H1 (cell line): ENCODE results near the gene ADCY9. TPM values are rescaled to one million over a fixed set of nuclear protein-coding genes. Genes with fewer than 3 reads are reported as not detected.

Experiments
- CTCF ChIA-PET: fragments of 300-600 bp; sonication (Branson Sonifier 250); formaldehyde crosslinking; loops from one replicate; lab custom pipeline; 2021; ENCODE audit not compliant: partially characterized antibody; lab: Charles Lee
- POLR2A ChIA-PET: fragments of 300-600 bp; sonication (Branson Sonifier 250); formaldehyde crosslinking; loops from one replicate; lab custom pipeline; 2021; ENCODE audit warnings: inconsistent platforms; ENCODE audit not compliant: partially characterized antibody; lab: Charles Lee
- DNase-seq, 2 experiments: peaks; one replicate each; pipeline versions ENCODE4 v3.0.0 to v3.0.0-alpha.2; 2010 to 2022; ENCODE audit warnings: low spot score in 2 of 2, low read depth in 1 of 2, mixed read lengths in 1 of 2
- FAIRE-seq: peaks from 2 replicates; lab custom pipeline; 2011; peaks lifted over from hg19 to GRCh38; lab: Jason Lieb, UNC
- H2AFZ ChIP-seq: 2 replicates; pipeline ENCODE4 v1.8.1; 2012; ENCODE audit warnings: low read length, inconsistent platforms
- H2AK5ac ChIP-seq: 2 replicates; pipeline ENCODE4 v1.6.1; 2013; ENCODE audit warnings: low read depth, low read length
- H2BK120ac ChIP-seq: replicated peaks from 2 replicates; pipeline ENCODE3; 2013; ENCODE audit warnings: low read depth, low read length, inconsistent platforms
- H2BK12ac ChIP-seq: 2 replicates; pipeline ENCODE4 v1.6.1; 2013; ENCODE audit warnings: low read depth, low read length
- H2BK15ac ChIP-seq: 2 replicates; pipeline ENCODE4 v1.6.1; 2013; ENCODE audit warnings: low read length
- H2BK20ac ChIP-seq: 2 replicates; pipeline ENCODE4 v1.6.1; 2013; ENCODE audit warnings: low read length
- H2BK5ac ChIP-seq: 2 replicates; pipeline ENCODE4 v1.6.1; 2013; ENCODE audit warnings: low read depth, low read length
- H3K14ac ChIP-seq: 2 replicates; pipeline ENCODE4 v1.6.1; 2013; ENCODE audit warnings: inconsistent platforms; ENCODE audit not compliant: insufficient read length
- H3K18ac ChIP-seq: 2 replicates; pipeline ENCODE4 v1.6.1; 2013; ENCODE audit warnings: low read length; ENCODE audit errors: extremely low read depth
- H3K23ac ChIP-seq: 2 replicates; pipeline ENCODE4 v1.6.1; 2013; ENCODE audit warnings: inconsistent platforms; ENCODE audit not compliant: insufficient read length
- H3K23me2 ChIP-seq: 2 replicates; pipeline ENCODE4 v1.6.1; 2013; ENCODE audit warnings: low read depth, low read length
- H3K27ac ChIP-seq: 2 replicates; pipeline ENCODE4 v1.6.1; 2011; ENCODE audit warnings: low read depth, low read length, inconsistent platforms
- H3K27me3 ChIP-seq, 4 experiments: replicated peaks in 1 of 4; 1 replicate in 1 of 4; 2 replicates in 3 of 4; pipeline versions ENCODE4 v1.6.1 to v1.8.1; 2011 to 2013; ENCODE audit warnings: low read length in 3 of 4, mild to moderate bottlenecking in 3 of 4, inconsistent platforms in 2 of 4, mixed read lengths in 2 of 4, moderate library complexity in 1 of 4; ENCODE audit not compliant: control insufficient read depth in 3 of 4, insufficient read depth in 3 of 4; ENCODE audit errors: extremely low read depth in 1 of 4
- H3K36me3 ChIP-seq, 4 experiments: 2 replicates each; pipeline versions ENCODE4 v1.6.1 to v1.8.1; 2011 to 2013; ENCODE audit warnings: mild to moderate bottlenecking in 4 of 4, low read length in 3 of 4, moderate library complexity in 2 of 4, control low read depth in 1 of 4, inconsistent platforms in 1 of 4; ENCODE audit not compliant: insufficient read depth in 4 of 4, control insufficient read depth in 2 of 4
- H3K4ac ChIP-seq: replicated peaks from 2 replicates; pipeline ENCODE3; 2013; ENCODE audit warnings: low read length, low read depth, mixed read lengths, inconsistent platforms; ENCODE audit not compliant: insufficient read length
- H3K4me1 ChIP-seq, 4 experiments: replicated peaks in 1 of 4; 1 replicate in 1 of 4; 2 replicates in 3 of 4; pipeline versions ENCODE4 v1.6.1 to v1.8.1; 2011 to 2013; ENCODE audit warnings: low read length in 3 of 4, inconsistent platforms in 2 of 4, mixed read lengths in 1 of 4; ENCODE audit not compliant: insufficient read depth in 4 of 4, control insufficient read depth in 3 of 4
- H3K4me2 ChIP-seq, 2 experiments: 2 replicates each; pipeline versions ENCODE4 v1.6.1 to v1.8.1; 2011 to 2013; ENCODE audit warnings: low read depth in 2 of 2, low read length in 2 of 2, control low read depth in 1 of 2, inconsistent platforms in 1 of 2, mild to moderate bottlenecking in 1 of 2; ENCODE audit not compliant: insufficient read depth in 1 of 2
- H3K4me3 ChIP-seq, 4 experiments: fragments of 200-600, 300-600 bp in 1 of 4; sonication (generic), shearing (Covaris generic), sonication (Bioruptor Twin) in 1 of 4; 2 replicates each; pipeline versions ENCODE4 v1.5.1 to v1.8.1; 2011 to 2016; ENCODE audit warnings: low read length in 4 of 4, low read depth in 3 of 4, control low read depth in 2 of 4, inconsistent platforms in 2 of 4, mild to moderate bottlenecking in 2 of 4, mixed read lengths in 1 of 4, moderate library complexity in 1 of 4; ENCODE audit not compliant: insufficient read depth in 2 of 4; ENCODE audit errors: extremely low read depth in 1 of 4
- H3K56ac ChIP-seq: replicated peaks from 2 replicates; pipeline ENCODE3; 2013; ENCODE audit warnings: low read depth, mild to moderate bottlenecking, mixed read lengths, low read length, inconsistent platforms; ENCODE audit not compliant: insufficient read length
- H3K79me1 ChIP-seq: 2 replicates; pipeline ENCODE4 v1.6.1; 2013; ENCODE audit warnings: low read depth, low read length, control low read depth
- H3K79me2 ChIP-seq, 2 experiments: 2 replicates each; pipeline versions ENCODE4 v1.6.1 to v1.8.1; 2012 to 2013; ENCODE audit warnings: low read length in 2 of 2, mild to moderate bottlenecking in 2 of 2, inconsistent platforms in 1 of 2; ENCODE audit not compliant: insufficient read depth in 2 of 2, control insufficient read depth in 1 of 2
- H3K9ac ChIP-seq, 4 experiments: replicated peaks in 1 of 4; 1 replicate in 1 of 4; 2 replicates in 3 of 4; pipeline versions ENCODE4 v1.6.1 to v1.8.1; 2011 to 2013; ENCODE audit warnings: low read depth in 3 of 4, low read length in 3 of 4, control low read depth in 2 of 4, mild to moderate bottlenecking in 2 of 4, moderate library complexity in 2 of 4, inconsistent platforms in 1 of 4; ENCODE audit errors: extremely low read depth in 1 of 4
- H3K9me3 ChIP-seq, 2 experiments: 2 replicates each; pipeline versions ENCODE4 v1.6.1 to v1.8.1; 2012 to 2013; ENCODE audit warnings: mild to moderate bottlenecking in 2 of 2, moderate library complexity in 2 of 2, control low read depth in 1 of 2, inconsistent platforms in 1 of 2, low read depth in 1 of 2, low read length in 1 of 2, mixed read lengths in 1 of 2; ENCODE audit not compliant: insufficient read depth in 2 of 2
- H4K20me1 ChIP-seq, 2 experiments: replicated peaks in 1 of 2; 2 replicates each; pipeline versions ENCODE3 to v1.8.1; 2011 to 2013; ENCODE audit warnings: inconsistent platforms in 2 of 2, low read length in 2 of 2, mild to moderate bottlenecking in 1 of 2; ENCODE audit not compliant: insufficient read depth in 2 of 2, control insufficient read depth in 1 of 2
- H4K5ac ChIP-seq: 2 replicates; pipeline ENCODE4 v1.6.1; 2013; ENCODE audit warnings: low read length, low read depth, mixed read lengths, inconsistent platforms; ENCODE audit not compliant: insufficient read length
- H4K8ac ChIP-seq: 2 replicates; pipeline ENCODE4 v1.8.0; 2013; ENCODE audit warnings: mild to moderate bottlenecking, moderate library complexity, low read length, inconsistent platforms; ENCODE audit not compliant: insufficient read depth; ENCODE audit errors: extremely low read depth
- H4K91ac ChIP-seq: replicated peaks from 2 replicates; pipeline ENCODE3; 2013; ENCODE audit warnings: low read length, mixed read lengths, inconsistent platforms; ENCODE audit not compliant: insufficient read length
- ASH2L ChIP-seq: fragments of 200-600, 300-600 bp; sonication (generic); IDR thresholded peaks from one replicate; pipeline ENCODE4 v1.7.1; 2017; ENCODE audit warnings: low read length
- BACH1 ChIP-seq: IDR thresholded peaks from 2 replicates; pipeline ENCODE4 v1.6.1; 2012; ENCODE audit warnings: low read length, improper control_type of control experiment
- CEBPB ChIP-seq: IDR thresholded peaks from 2 replicates; pipeline ENCODE4 v1.6.1; 2012; ENCODE audit warnings: low read depth, low read length
- CREB1 ChIP-seq: IDR thresholded peaks from 2 replicates; pipeline ENCODE4 v1.6.1; 2012; ENCODE audit warnings: inconsistent platforms
- CTBP2 ChIP-seq: IDR thresholded peaks from 2 replicates; pipeline ENCODE4 v1.7.0; 2011; ENCODE audit warnings: borderline replicate concordance, mild to moderate bottlenecking, moderate library complexity, mixed read lengths, low read length; ENCODE audit not compliant: insufficient read depth, insufficient read length
- E2F6 ChIP-seq: IDR thresholded peaks from 2 replicates; pipeline ENCODE4 v1.6.1; 2012; ENCODE audit warnings: inconsistent platforms
- GTF2F1 ChIP-seq: IDR thresholded peaks from 2 replicates; pipeline ENCODE4 v1.6.1; 2012; ENCODE audit warnings: low read depth, low read length, improper control_type of control experiment, borderline replicate concordance
- HDAC6 ChIP-seq: IDR thresholded peaks from one replicate; pipeline ENCODE4 v1.7.1; 2012; ENCODE audit warnings: low read depth, mild to moderate bottlenecking, inconsistent platforms, low read length, moderate library complexity
- KDM4A ChIP-seq: IDR thresholded peaks from one replicate; pipeline ENCODE4 v1.7.1; 2012; ENCODE audit warnings: low read depth, mild to moderate bottlenecking, moderate library complexity, low read length, inconsistent platforms; ENCODE audit not compliant: severe bottlenecking
- POU5F1 ChIP-seq: IDR thresholded peaks from 2 replicates; pipeline ENCODE4 v1.6.1; 2011; ENCODE audit warnings: low read depth, mild to moderate bottlenecking, low read length, moderate library complexity
- RXRA ChIP-seq: IDR thresholded peaks from 2 replicates; pipeline ENCODE4 v1.6.1; 2011; ENCODE audit warnings: low read depth, mild to moderate bottlenecking, low read length, moderate library complexity; ENCODE audit not compliant: insufficient read depth
- SIRT6 ChIP-seq: IDR thresholded peaks from one replicate; pipeline ENCODE4 v1.7.1; 2012; ENCODE audit warnings: low read length, inconsistent platforms
- TEAD4 ChIP-seq: IDR thresholded peaks from 2 replicates; pipeline ENCODE4 v1.6.1; 2012; ENCODE audit warnings: low read depth, low read length, inconsistent platforms, mixed read lengths
- USF2 ChIP-seq: IDR thresholded peaks from 2 replicates; pipeline ENCODE4 v1.6.1; 2011; ENCODE audit warnings: low read length, improper control_type of control experiment
- WGBS, 2 experiments: shearing (Covaris generic) in 1 of 2; methylation state at CpG; one replicate each; pipeline versions ENCODE4 v1.1.6 to v1.1.7; 2013 to 2015; ENCODE audit warnings: low lambda C conversion rate in 2 of 2, mixed read lengths in 2 of 2, inconsistent platforms in 1 of 2, low coverage in 1 of 2, missing lambda C conversion rate in 1 of 2; ENCODE audit not compliant: insufficient replicate concordance in 2 of 2, insufficient coverage in 1 of 2, insufficient read length in 1 of 2; ENCODE audit errors: extremely low coverage in 1 of 2, missing lambda C conversion rate in 1 of 2; 5-methylcytosine and 5-hydroxymethylcytosine counted together
- polyA plus RNA-seq, 7 experiments: library from polyadenylated mRNA; depleted of rRNA in 3 of 7; stranded (reverse) in 5 of 7; unstranded in 2 of 7; fragments of >200 nt in 5 of 7; fragments of 200-250 nt in 2 of 7; gene quantifications; 1 replicate in 5 of 7; 2 replicates in 1 of 7; 4 replicates in 1 of 7; pipeline versions ENCODE4 v1.2.1 to v1.2.3, GENCODE V29; 2011 to 2013; ENCODE audit warnings: missing spikeins in 2 of 7, mixed read lengths in 2 of 7
- total RNA-seq: library from RNA; stranded (reverse); fragmentation: NEBNext Ultra II Directional; extraction: Animal tissue kit (Norgen Biotek cat#: 25700); gene quantifications from 2 replicates; pipeline ENCODE4 v1.2.1, GENCODE V29; 2021

Gene ADCY9
- total and polyA plus RNA-seq, 2 of the 8 experiments (the other 6 are each of a cell fraction or from before 2014, with no cell fraction given): 5.4 to 13.1 TPM

- no peak for FAIRE-seq
- POLR2A ChIA-PET: no interaction called here
- Histone ChIP-seq H3K14ac (no peak overlapping the region), H3K36me3 (no peaks in the 10 kb centered on the region), H4K5ac (no peak overlapping the region), H2BK12ac (no peak overlapping the region), H2AK5ac (no peak overlapping the region), H3K4me1 (no peaks in the 10 kb centered on the region), H3K4ac (no peak overlapping the region), H2BK15ac (no peak overlapping the region), H4K8ac (no peak overlapping the region), H2AFZ (no peak overlapping the region), H3K4me3 (no peak overlapping the region), H3K27ac (no peak overlapping the region), H3K9me3 (no peaks in the 10 kb centered on the region), H2BK120ac (no peak overlapping the region), H2BK5ac (no peak overlapping the region), H3K9ac (no peak overlapping the region)
- WGBS, 2 experiments: 81% methylated on average over 19 of the region's 26 CpGs; no CpG with 5 or more reads in 1 of the 2 experiments
- TF ChIP-seq SIRT6 (no peak), GTF2F1 (no peak), USF2 (no peak), HDAC6 (no peak), CEBPB (no peak), KDM4A (no peak), CTBP2 (no peak), E2F6 (no peak), BACH1 (no peak), CREB1 (no peak), TEAD4 (no peak), RXRA (no peak), POU5F1 (no peak), ASH2L (no peak)
- TF ChIP-seq, all 59 proteins: peak for 0
- no peak overlapping the region for H3K23ac ChIP-seq
- DNase-seq: no peak
- H4K20me1 ChIP-seq: no peaks in the 10 kb centered on the region
- no peak overlapping the region for H3K18ac ChIP-seq
- H2BK20ac ChIP-seq: no peak overlapping the region
- H3K27me3 ChIP-seq: no peaks in the 10 kb centered on the region
- no peaks in the 10 kb centered on the region for H3K79me1 ChIP-seq
- H3K23me2 ChIP-seq: no peaks in the 10 kb centered on the region
- CTCF ChIA-PET: interaction anchor here (1.3 to 1.5 kb wide), 2 partner anchors 31 to 38 kb away, joined by 4 to 5 read pairs; no protein-coding TSS in a partner anchor
- H3K4me2 ChIP-seq: no peak overlapping the region
- H3K56ac ChIP-seq: no peak overlapping the region
- no peaks in the 10 kb centered on the region for H3K79me2 ChIP-seq
- no peak overlapping the region for H4K91ac ChIP-seq
Measured at GRCh38 chr16:3977376-3977775, 138.9 kb downstream of the ADCY9 start.
